Smooth muscle cell (in vitro differentiated cells): ENCODE data around the gene LCOR. TPM values are rescaled to one million over a fixed set of nuclear protein-coding genes. Genes with fewer than 3 reads are reported as not detected.
A peak's percentile ranks its signal among the peaks of the same experiment; 100 is the strongest.

Experiments
- DNase-seq: peaks from one replicate; lab custom pipeline; 2025; ENCODE audit not compliant: unreplicated experiment; lab: John Stamatoyannopoulos, UW
- H2AFZ ChIP-seq: fragments of 200-600 bp; sonication (generic); 2 replicates; pipeline ENCODE4 v1.6.0; 2016; ENCODE audit warnings: antibody characterized with exemption, low read depth, mild to moderate bottlenecking
- H3F3A ChIP-seq: fragments of 200-600 bp; sonication (generic); 2 replicates; pipeline ENCODE4 v1.6.0; 2017; ENCODE audit warnings: antibody characterized with exemption, low read depth
- H3K27ac ChIP-seq: fragments of 200-600 bp; sonication (generic); 2 replicates; pipeline ENCODE4 v1.5.1; 2016; ENCODE audit warnings: low read depth, mild to moderate bottlenecking
- H3K27me3 ChIP-seq: fragments of 200-600 bp; sonication (generic); 2 replicates; pipeline ENCODE4 v1.6.1; 2016; ENCODE audit warnings: low read depth, mild to moderate bottlenecking
- H3K36me3 ChIP-seq: fragments of 200-600 bp; sonication (generic); 2 replicates; pipeline ENCODE4 v1.5.1; 2016; ENCODE audit warnings: low read depth
- H3K4me1 ChIP-seq: fragments of 200-600 bp; sonication (generic); 2 replicates; pipeline ENCODE4 v1.5.1; 2016; ENCODE audit warnings: low read depth
- H3K4me2 ChIP-seq: fragments of 200-600 bp; sonication (generic); 2 replicates; pipeline ENCODE4 v1.6.0; 2016; ENCODE audit warnings: mild to moderate bottlenecking
- H3K4me3 ChIP-seq: fragments of 200-600 bp; sonication (generic); 2 replicates; pipeline ENCODE4 v1.5.1; 2016; ENCODE audit warnings: mild to moderate bottlenecking
- H3K79me2 ChIP-seq: fragments of 200-600 bp; sonication (generic); 2 replicates; pipeline ENCODE4 v1.6.0; 2016; ENCODE audit warnings: low read depth, mild to moderate bottlenecking
- H3K9ac ChIP-seq: fragments of 200-600 bp; sonication (generic); 2 replicates; pipeline ENCODE4 v1.6.0; 2016; ENCODE audit warnings: low read depth
- H3K9me3 ChIP-seq: fragments of 200-600 bp; sonication (generic); replicated peaks from 2 replicates; pipeline ENCODE4 v1.5.1; 2016; ENCODE audit warnings: low read depth
- H4K20me1 ChIP-seq: fragments of 200-600 bp; sonication (generic); 2 replicates; pipeline ENCODE4 v1.6.0; 2016; ENCODE audit warnings: low read depth
- CTCF ChIP-seq: fragments of 200-600 bp; sonication (generic); IDR thresholded peaks from 2 replicates; pipeline ENCODE4 v1.5.1; 2017; ENCODE audit warnings: borderline replicate concordance, mild to moderate bottlenecking, antibody characterized with exemption; ENCODE audit not compliant: insufficient read depth, poor library complexity, severe bottlenecking
- WGBS: methylation state at CpG from one replicate; pipeline ENCODE4 v1.1.7; 2016; ENCODE audit warnings: low lambda C conversion rate; 5-methylcytosine and 5-hydroxymethylcytosine counted together
- polyA plus RNA-seq: library from polyadenylated mRNA; unstranded; fragments of >200 nt; fragmentation: Nextera tagmentation; extraction: Ambion mirVana; gene quantifications from 2 replicates; pipeline ENCODE4 v1.2.1, GENCODE V29; 2016
- total RNA-seq: library from RNA; depleted of rRNA; stranded (reverse); fragments of >200 nt; gene quantifications from 2 replicates; pipeline ENCODE4 v1.2.3, GENCODE V29; 2014

The LCOR gene
- total and polyA plus RNA-seq, 2 experiments from 2014 or later: 10.6 to 27.8 TPM

GRCh38 chr10:97020452-97021400 lies 188.6 kb downstream of the LCOR start:
- Histone ChIP-seq H3K9ac (no peak overlapping the region), H3K27ac (no peak overlapping the region), H2AFZ (no peak overlapping the region), H3K4me1 (peaks cover 14% of the 10 kb centered on the region), H3K27me3 (no peaks in the 10 kb centered on the region), H3K4me2 (no peak overlapping the region), H3K9me3 (no peaks in the 10 kb centered on the region), H4K20me1 (no peaks in the 10 kb centered on the region), H3F3A (no peaks in the 10 kb centered on the region), H3K36me3 (no peaks in the 10 kb centered on the region), H3K79me2 (no peaks in the 10 kb centered on the region), H3K4me3 (no peak overlapping the region)
- no peak for TF ChIP-seq CTCF
- 74% methylated on average over 25 of the region's 25 CpGs for WGBS
- DNase-seq: no peak

GRCh38 chr10:97022616-97023015 lies 190.5 kb downstream of the LCOR start:
- 96% methylated on average over 7 of the region's 7 CpGs for WGBS
- Histone ChIP-seq H3K79me2 (no peaks in the 10 kb centered on the region), H3K4me1 (peaks cover 14% of the 10 kb centered on the region), H3K27me3 (no peaks in the 10 kb centered on the region), H3K27ac (no peak overlapping the region), H3F3A (no peaks in the 10 kb centered on the region), H3K4me2 (no peak overlapping the region), H3K9ac (no peak overlapping the region), H3K4me3 (no peak overlapping the region), H3K9me3 (no peaks in the 10 kb centered on the region), H3K36me3 (no peaks in the 10 kb centered on the region), H2AFZ (no peak overlapping the region), H4K20me1 (no peaks in the 10 kb centered on the region)
- no peak for TF ChIP-seq CTCF
- no peak for DNase-seq

GRCh38 chr10:97023401-97024167 lies 191.5 kb downstream of the LCOR start:
- no peak for DNase-seq
- H2AFZ ChIP-seq: no peak overlapping the region

More at GRCh38 chr10:97023401-97024167, 191.5 kb downstream of the LCOR start:
- no peaks in the 10 kb centered on the region for H3K27me3 ChIP-seq
- H3K9me3 ChIP-seq: no peaks in the 10 kb centered on the region
- H3K4me2 ChIP-seq: no peak overlapping the region
- no peak overlapping the region for H3K9ac ChIP-seq
- no peaks in the 10 kb centered on the region for H4K20me1 ChIP-seq
- H3F3A ChIP-seq: no peaks in the 10 kb centered on the region
- no peak for TF ChIP-seq CTCF
- peak overlapping the region; percentile 34 for H3K27ac ChIP-seq
- H3K4me3 ChIP-seq: no peak overlapping the region
- no peaks in the 10 kb centered on the region for H3K36me3 ChIP-seq
- H3K4me1 ChIP-seq: peaks cover 14% of the 10 kb centered on the region
- no peaks in the 10 kb centered on the region for H3K79me2 ChIP-seq
- WGBS: 88% methylated on average over 14 of the region's 14 CpGs
